ENCODE data around the gene TMEM45A. TPM values are rescaled to one million over a fixed set of nuclear protein-coding genes. Genes with fewer than 3 reads are reported as not detected.
"Not testable (repeated sequence)": the region's sequence is repeated elsewhere in the genome, so short reads cannot be mapped to it uniquely, and the experiment has no call there.

The TMEM45A gene
- total and polyA plus RNA-seq, 8 donors: 23.5 to 53.8 (median 43.1) TPM

- H3K4me1 ChIP-seq: peaks cover 0 to 8% of the 10 kb centered on the region in 2 donors
- TF ChIP-seq, protein P1, sequence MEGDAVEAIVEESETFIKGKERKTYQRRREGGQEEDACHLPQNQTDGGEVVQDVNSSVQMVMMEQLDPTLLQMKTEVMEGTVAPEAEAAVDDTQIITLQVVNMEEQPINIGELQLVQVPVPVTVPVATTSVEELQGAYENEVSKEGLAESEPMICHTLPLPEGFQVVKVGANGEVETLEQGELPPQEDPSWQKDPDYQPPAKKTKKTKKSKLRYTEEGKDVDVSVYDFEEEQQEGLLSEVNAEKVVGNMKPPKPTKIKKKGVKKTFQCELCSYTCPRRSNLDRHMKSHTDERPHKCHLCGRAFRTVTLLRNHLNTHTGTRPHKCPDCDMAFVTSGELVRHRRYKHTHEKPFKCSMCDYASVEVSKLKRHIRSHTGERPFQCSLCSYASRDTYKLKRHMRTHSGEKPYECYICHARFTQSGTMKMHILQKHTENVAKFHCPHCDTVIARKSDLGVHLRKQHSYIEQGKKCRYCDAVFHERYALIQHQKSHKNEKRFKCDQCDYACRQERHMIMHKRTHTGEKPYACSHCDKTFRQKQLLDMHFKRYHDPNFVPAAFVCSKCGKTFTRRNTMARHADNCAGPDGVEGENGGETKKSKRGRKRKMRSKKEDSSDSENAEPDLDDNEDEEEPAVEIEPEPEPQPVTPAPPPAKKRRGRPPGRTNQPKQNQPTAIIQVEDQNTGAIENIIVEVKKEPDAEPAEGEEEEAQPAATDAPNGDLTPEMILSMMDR (IDR thresholded peaks at IDR 0.05): no peak
- H3K4me3 ChIP-seq: no peak overlapping the region
- H3K27ac ChIP-seq: no peak overlapping the region
- intact Hi-C loops (cut with DNase I): loop anchor here in 1 of 2 donors (5.0 kb wide), 1 partner anchor 124 kb away; no protein-coding TSS in a partner anchor
- H3K9me3 ChIP-seq: peaks cover 0 to 23% of the 10 kb centered on the region in 2 donors
- no peaks in the 10 kb centered on the region for H3K27me3 ChIP-seq
- no peak for ATAC-seq
- H3K36me3 ChIP-seq: no peaks in the 10 kb centered on the region
- DNase-seq: no peak
Observed at GRCh38 chr3:100468676-100469075, 23.7 kb upstream of the TMEM45A start.

- Histone ChIP-seq H3K4me3 (no peak overlapping the region), H3K4me1 (peaks cover 0 to 4% of the 10 kb centered on the region in 2 donors), H3K36me3 (no peaks in the 10 kb centered on the region), H3K27me3 (no peaks in the 10 kb centered on the region), H3K9me3 (peaks cover 0 to 23% of the 10 kb centered on the region in 2 donors), H3K27ac (no peak overlapping the region)
- TF ChIP-seq, protein P1 (IDR thresholded peaks at IDR 0.05): no peak
- no peak for DNase-seq
- no peak for ATAC-seq
- intact Hi-C loops (cut with DNase I): no loop called here
Observed at GRCh38 chr3:100470951-100471350, 21.5 kb upstream of the TMEM45A start.

DNA sequence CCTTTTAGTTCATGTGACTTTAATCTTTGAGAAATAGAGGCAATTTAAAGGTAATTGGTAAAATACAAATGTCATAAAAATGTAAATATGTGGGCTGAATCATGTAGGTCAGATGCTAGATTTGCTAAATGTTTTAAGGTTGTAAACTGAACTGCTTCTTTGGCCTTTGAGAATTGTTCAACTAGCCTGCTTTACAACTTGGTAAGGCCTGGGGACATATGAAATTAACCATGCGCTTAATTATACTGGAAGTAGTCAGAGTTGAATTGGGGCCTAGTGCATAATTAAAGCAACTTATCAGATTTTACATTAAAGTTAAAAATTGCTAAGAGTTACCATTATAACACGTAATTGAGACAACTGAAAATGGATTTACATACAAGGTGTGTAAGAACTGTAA is 21.0 kb upstream of the TMEM45A start:
- intact Hi-C loops (cut with DNase I): no loop called here
- no peak for ATAC-seq
- H3K36me3 ChIP-seq: no peaks in the 10 kb centered on the region
- no peaks in the 10 kb centered on the region for H3K4me1 ChIP-seq
- no peak overlapping the region for H3K27ac ChIP-seq
- TF ChIP-seq, protein P1 (IDR thresholded peaks at IDR 0.05): no peak
- DNase-seq: no peak
- H3K9me3 ChIP-seq: peaks cover 0 to 23% of the 10 kb centered on the region in 2 donors
- no peaks in the 10 kb centered on the region for H3K27me3 ChIP-seq
- H3K4me3 ChIP-seq: no peak overlapping the region

DNA sequence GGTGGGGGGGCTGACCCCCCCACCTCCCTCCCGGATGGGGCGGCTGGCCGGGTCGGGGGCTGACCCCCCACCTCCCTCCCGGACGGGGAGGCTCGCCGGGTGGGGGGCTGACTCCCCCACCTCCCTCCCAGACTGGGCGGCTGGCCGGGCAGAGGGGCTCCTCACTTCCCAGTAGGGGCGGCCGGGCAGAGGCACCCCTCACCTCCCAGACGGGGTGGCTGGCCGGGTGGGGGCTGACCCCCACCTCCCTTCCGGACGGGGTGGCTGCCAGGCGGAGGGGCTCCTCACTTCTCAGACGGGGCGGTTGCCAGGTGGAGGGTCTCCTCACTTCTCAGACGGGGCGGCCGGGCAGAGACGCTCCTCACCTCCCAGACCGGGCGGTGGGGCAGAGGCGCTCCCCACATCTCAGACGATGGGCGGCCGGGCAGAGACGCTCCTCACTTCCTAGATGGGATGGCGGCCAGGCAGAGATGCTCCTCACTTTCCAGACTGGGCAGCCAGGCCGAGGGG is 14.5 kb upstream of the TMEM45A start:
- peak in 1 of 4 donors; percentile 50 for DNase-seq
- H3K4me3 ChIP-seq; H3K27ac ChIP-seq; H3K36me3 ChIP-seq; H3K4me1 ChIP-seq; ATAC-seq; H3K9me3 ChIP-seq; H3K27me3 ChIP-seq; intact Hi-C loops (cut with DNase I): not testable (repeated sequence)

DNA sequence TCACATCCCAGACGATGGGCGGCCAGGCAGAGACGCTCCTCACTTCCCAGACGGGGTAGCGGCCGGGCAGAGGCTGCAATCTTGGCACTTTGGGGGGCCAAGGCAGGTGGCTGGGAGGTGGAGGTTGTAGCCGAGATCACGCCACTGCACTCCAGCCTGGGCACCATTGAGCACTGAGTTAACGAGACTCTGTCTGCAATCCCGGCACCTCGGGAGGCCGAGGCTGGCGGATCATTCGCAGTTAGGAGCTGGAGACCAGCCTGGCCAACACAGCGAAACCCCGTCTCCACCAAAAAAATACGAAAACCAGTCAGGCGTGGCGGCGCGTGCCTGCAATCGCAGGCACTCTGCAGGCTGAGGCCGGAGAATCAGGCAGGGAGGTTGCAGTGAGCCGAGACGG is 13.9 kb upstream of the TMEM45A start:
- ATAC-seq; H3K4me1 ChIP-seq; H3K27ac ChIP-seq; H3K4me3 ChIP-seq; intact Hi-C loops (cut with DNase I); H3K36me3 ChIP-seq; DNase-seq; H3K27me3 ChIP-seq; H3K9me3 ChIP-seq: not testable (repeated sequence)

DNA sequence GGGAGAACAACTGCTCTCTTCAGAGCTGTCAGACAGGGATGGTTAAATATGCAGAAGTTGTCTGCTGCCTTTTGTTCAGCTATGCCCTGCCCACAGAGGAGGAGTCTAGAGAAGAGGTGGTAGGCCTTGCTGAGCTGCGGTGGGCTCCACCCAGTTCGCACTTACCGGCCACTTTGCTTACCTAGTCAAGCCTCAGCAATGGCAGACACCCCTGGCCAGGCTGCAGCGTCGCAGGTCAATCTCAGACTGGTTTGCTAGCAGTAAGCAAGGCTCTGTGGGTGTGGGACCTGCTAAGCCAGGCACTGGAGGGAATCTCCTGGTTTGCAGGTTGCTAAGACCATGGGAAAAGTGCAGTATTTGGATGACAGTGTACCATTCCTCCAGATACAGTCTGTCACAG is 12.3 kb upstream of the TMEM45A start:
- ATAC-seq: no peak
- no peak overlapping the region for H3K4me3 ChIP-seq
- no peaks in the 10 kb centered on the region for H3K4me1 ChIP-seq
- no peaks in the 10 kb centered on the region for H3K27me3 ChIP-seq
- peak in 1 of 4 donors; percentile 65 for DNase-seq
- TF ChIP-seq, protein P1 (IDR thresholded peaks at IDR 0.05): no peak
- intact Hi-C loops (cut with DNase I): no loop called here
- no peaks in the 10 kb centered on the region for H3K36me3 ChIP-seq
- no peak overlapping the region for H3K27ac ChIP-seq
- H3K9me3 ChIP-seq: no peaks in the 10 kb centered on the region

All from left lung (tissue), 10 donors.